HL-60 (cell line): ENCODE results near the gene PRKAG1.

Source experiments
- DNase-seq, 2 experiments: peaks; one replicate each; pipeline ENCODE4 v3.0.0-alpha.2; 2010 to 2020; ENCODE audit warnings: low read depth in 1 of 2, low spot score in 1 of 2
- H3K27ac ChIP-seq: fragments of 250-450 bp; sonication (Bioruptor Pico); replicated peaks from 2 replicates; pipeline ENCODE4 v1.5.1; 2020; ENCODE audit warnings: mild to moderate bottlenecking, moderate library complexity
- H3K27me3 ChIP-seq: fragments of 250-450 bp; sonication (Bioruptor Pico); 2 replicates; pipeline ENCODE4 v1.5.1; 2021; ENCODE audit warnings: mild to moderate bottlenecking, moderate library complexity; ENCODE audit not compliant: insufficient read depth, poor library complexity, severe bottlenecking
- H3K4me3 ChIP-seq: replicated peaks from 2 replicates; pipeline ENCODE4 v1.5.1; 2011; ENCODE audit warnings: mild to moderate bottlenecking, control low read depth, low read length; ENCODE audit not compliant: insufficient read depth
- CTCF ChIP-seq: IDR thresholded peaks from one replicate; pipeline ENCODE4 v1.5.1; 2011; ENCODE audit warnings: low read length, control low read depth, inconsistent platforms; ENCODE audit not compliant: insufficient read depth
- GABPA ChIP-seq: IDR thresholded peaks from 2 replicates; pipeline ENCODE4 v1.6.1; 2012; ENCODE audit warnings: low read depth
- POLR2AphosphoS5 ChIP-seq: IDR thresholded peaks from 2 replicates; pipeline ENCODE4 v1.6.1; 2012; ENCODE audit warnings: low read depth
- REST ChIP-seq: IDR thresholded peaks from 2 replicates; pipeline ENCODE4 v1.6.1; 2012; ENCODE audit warnings: low read depth; ENCODE audit not compliant: insufficient replicate concordance
- SPI1 ChIP-seq: IDR thresholded peaks from 2 replicates; pipeline ENCODE4 v1.6.1; 2012; ENCODE audit warnings: low read depth, mild to moderate bottlenecking, borderline replicate concordance

The PRKAG1 gene

GRCh38 chr12:49037947-49038237 lies 19.3 kb upstream of the PRKAG1 start:
- TF ChIP-seq GABPA (no peak), POLR2AphosphoS5 (no peak), CTCF (no peak), REST (no peak), SPI1 (no peak)
- DNase-seq: no peak

GRCh38 chr12:49037111-49037946 lies 18.8 kb upstream of the PRKAG1 start:
- TF ChIP-seq POLR2AphosphoS5: peak; percentile 38; the same call in 1 of the 2 replicates
- TF ChIP-seq REST: no peak
- no peak for TF ChIP-seq GABPA
- no peaks in the 10 kb centered on the region for H3K27me3 ChIP-seq
- no peak for DNase-seq
- H3K4me3 ChIP-seq: no peak overlapping the region
- no peak overlapping the region for H3K27ac ChIP-seq

More at GRCh38 chr12:49037947-49038237, 19.3 kb upstream of the PRKAG1 start:
- H3K27me3 ChIP-seq: no peaks in the 10 kb centered on the region
- H3K27ac ChIP-seq: no peak overlapping the region
- no peak overlapping the region for H3K4me3 ChIP-seq

- TF ChIP-seq POLR2AphosphoS5 (no peak), SPI1 (no peak), CTCF (no peak), REST (no peak), GABPA (no peak)
- Histone ChIP-seq H3K4me3 (no peak overlapping the region), H3K27ac (no peak overlapping the region), H3K27me3 (no peaks in the 10 kb centered on the region)
- no peak for DNase-seq
These were observed 17.5 kb upstream of the PRKAG1 start for GRCh38 chr12:49036029-49036428.
